Amniotic epithelial cell (primary cell): ENCODE results near the gene IER3.
"Not testable (repeated sequence)": the region's sequence is repeated elsewhere in the genome, so short reads cannot be mapped to it uniquely, and the experiment has no call there.

Source experiments
- DNase-seq: peaks from one replicate; pipeline ENCODE4 v3.0.0-alpha.2; 2010; ENCODE audit warnings: low read depth

The IER3 gene

GRCh38 chr6:30723843-30724741 is 20.3 kb downstream of the IER3 start:
- DNase-seq = not testable (repeated sequence)

GRCh38 chr6:30723159-30723842 is 21.0 kb downstream of the IER3 start:
- not testable (repeated sequence) for DNase-seq

GRCh38 chr6:30722280-30723112 is 21.9 kb downstream of the IER3 start:
- DNase-seq = peak; percentile 55

GRCh38 chr6:30722025-30722279 is 22.4 kb downstream of the IER3 start:
- peak; percentile 76 for DNase-seq

GRCh38 chr6:30721198-30722024 is 22.9 kb downstream of the IER3 start:
- peak; percentile 81 for DNase-seq

GRCh38 chr6:30720738-30721197 is 23.6 kb downstream of the IER3 start:
- DNase-seq = no peak

- peak; percentile 97 for DNase-seq
Measured at GRCh38 chr6:30719791-30720737, 24.3 kb downstream of the IER3 start, which contains the start of gene TUBB. TSS of gene TUBB (plus strand) at chr6:30720352. CDS start at chr6:30720507, 155 bp downstream.

GRCh38 chr6:30719356-30719755 is 25.0 kb downstream of the IER3 start:
- no peak for DNase-seq

- DNase-seq = not testable (repeated sequence)
Measured at GRCh38 chr6:30717845-30718720, 26.3 kb downstream of the IER3 start.

GRCh38 chr6:30717129-30717844 is 27.1 kb downstream of the IER3 start, which contains the start of gene MDC1:
TSS of gene MDC1 (minus strand) at chr6:30717281. CDS start at chr6:30715175, 2,106 bp downstream.
- DNase-seq = peak; percentile 100

- no peak for DNase-seq
Measured at GRCh38 chr6:30716879-30717128, 27.5 kb downstream of the IER3 start.

- DNase-seq = no peak
Measured at GRCh38 chr6:30714263-30714662, 30.1 kb downstream of the IER3 start.

- no peak for DNase-seq
Measured at GRCh38 chr6:30712441-30712945, 31.9 kb downstream of the IER3 start.

GRCh38 chr6:30711758-30712380 is 32.5 kb downstream of the IER3 start:
- no peak for DNase-seq

- DNase-seq = no peak
Measured at GRCh38 chr6:30709101-30709868, 35.1 kb downstream of the IER3 start.

- DNase-seq = no peak
Measured at GRCh38 chr6:30707281-30707850, 37.0 kb downstream of the IER3 start.

GRCh38 chr6:30705620-30706019 is 38.7 kb downstream of the IER3 start:
- DNase-seq = no peak
